Measurements from ENCODE around the gene SCMH1.

DNA sequence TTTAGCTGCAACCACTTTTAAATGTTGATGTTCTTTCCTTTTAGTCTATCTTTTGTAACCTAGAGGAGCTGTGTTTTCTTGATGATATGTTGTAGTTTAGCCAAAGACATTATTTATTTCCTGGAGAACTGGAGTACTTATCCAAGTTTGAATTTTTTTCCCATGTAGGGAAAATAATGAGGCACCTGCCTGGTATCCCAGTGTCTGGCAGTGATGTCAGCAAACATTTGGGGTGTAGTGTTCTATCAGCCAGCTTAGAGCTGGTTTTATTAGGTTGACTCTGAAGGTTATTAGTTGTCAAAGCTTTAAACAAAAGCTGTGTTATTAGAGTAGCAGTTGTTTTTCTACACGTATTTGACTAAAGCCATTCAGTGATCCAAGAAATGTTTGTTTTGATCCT is 259.4 kb downstream of the SCMH1 start:
- TF ChIP-seq POLR2AphosphoS5 (IDR thresholded peaks at IDR 0.05) (no peak), CTCF (IDR thresholded peaks at IDR 0.05) (no peak), POLR2A (IDR thresholded peaks at IDR 0.05) (no peak)
